Loucy (cell line): Measurements from ENCODE around the gene CTPS2.

Experiments used
- H2AFZ ChIP-seq: fragments of 200-600 bp; sonication (generic); 2 replicates; pipeline ENCODE4 v1.6.0; 2016; ENCODE audit warnings: antibody characterized with exemption, mild to moderate bottlenecking, low read length, moderate library complexity
- H3F3A ChIP-seq: fragments of 200-600 bp; 2 replicates; pipeline ENCODE4 v1.6.0; 2016; ENCODE audit warnings: antibody characterized with exemption, low read depth, mild to moderate bottlenecking
- H3K27me3 ChIP-seq: fragments of 200-600 bp; sonication (generic); 2 replicates; pipeline ENCODE4 v1.6.1; 2014; ENCODE audit warnings: low read length, mild to moderate bottlenecking; ENCODE audit not compliant: insufficient read depth, poor library complexity, severe bottlenecking
- H3K36me3 ChIP-seq: fragments of 200-600 bp; sonication (generic); 2 replicates; pipeline ENCODE4 v1.6.1; 2016; ENCODE audit warnings: low read length; ENCODE audit not compliant: insufficient read depth
- H3K4me1 ChIP-seq: fragments of 200-600 bp; sonication (generic); 2 replicates; pipeline ENCODE4 v1.5.1; 2014; ENCODE audit warnings: low read length, mild to moderate bottlenecking; ENCODE audit not compliant: insufficient read depth, poor library complexity, severe bottlenecking
- H3K4me2 ChIP-seq: fragments of 200-600 bp; sonication (generic); 2 replicates; pipeline ENCODE4 v1.6.0; 2014; ENCODE audit warnings: antibody characterized with exemption, low read length, low read depth, mild to moderate bottlenecking; ENCODE audit not compliant: poor library complexity, severe bottlenecking
- H3K4me3 ChIP-seq: fragments of 200-600 bp; sonication (generic); 2 replicates; pipeline ENCODE4 v1.5.1; 2014; ENCODE audit warnings: low read length, mild to moderate bottlenecking, mixed read lengths; ENCODE audit not compliant: poor library complexity, severe bottlenecking
- H3K79me2 ChIP-seq: fragments of 200-600 bp; sonication (generic); 2 replicates; pipeline ENCODE4 v1.6.1; 2014; ENCODE audit warnings: low read length; ENCODE audit not compliant: insufficient read depth
- H3K9ac ChIP-seq: fragments of 200-600 bp; sonication (generic); 2 replicates; pipeline ENCODE4 v1.6.0; 2014; ENCODE audit warnings: mild to moderate bottlenecking, low read depth, low read length, moderate library complexity; ENCODE audit not compliant: poor library complexity, severe bottlenecking
- H3K9me2 ChIP-seq: fragments of 200-600 bp; sonication (generic); replicated peaks from 2 replicates; pipeline ENCODE4 v1.6.1; 2016; ENCODE audit warnings: low read depth, low read length, mixed read lengths
- H3K9me3 ChIP-seq: fragments of 200-600 bp; sonication (generic); 2 replicates; pipeline ENCODE4 v1.6.1; 2014; ENCODE audit warnings: mild to moderate bottlenecking, antibody characterized with exemption, low read length, low read depth; ENCODE audit not compliant: insufficient read depth
- H4K20me1 ChIP-seq: fragments of 200-600 bp; sonication (generic); 2 replicates; pipeline ENCODE4 v1.6.0; 2014; ENCODE audit warnings: antibody characterized with exemption, low read length, mild to moderate bottlenecking; ENCODE audit not compliant: insufficient read depth, poor library complexity, severe bottlenecking
- EZH2phosphoT487 ChIP-seq: fragments of 200-600 bp; IDR thresholded peaks from 2 replicates; pipeline ENCODE4 v1.6.1; 2018; ENCODE audit warnings: antibody characterized with exemption, mild to moderate bottlenecking, moderate library complexity, borderline replicate concordance
- TF ChIP-seq, protein P1 (sequence below): fragments of 200-600 bp; sonication (generic); conservative IDR thresholded peaks from 2 replicates; pipeline ENCODE4 v1.5.1; 2014; ENCODE audit warnings: mild to moderate bottlenecking, antibody characterized with exemption, low read length

CTPS2 gene

GRCh38 chrX:16560173-16560572, 152.3 kb downstream of the CTPS2 start:
- Histone ChIP-seq H3K9me2 (no peaks in the 10 kb centered on the region), H2AFZ (no peak overlapping the region), H3K79me2 (no peaks in the 10 kb centered on the region), H3K4me1 (no peaks in the 10 kb centered on the region), H3K4me3 (no peak overlapping the region), H4K20me1 (no peaks in the 10 kb centered on the region), H3F3A (no peaks in the 10 kb centered on the region), H3K9ac (no peak overlapping the region), H3K9me3 (no peaks in the 10 kb centered on the region), H3K36me3 (no peaks in the 10 kb centered on the region), H3K4me2 (no peak overlapping the region), H3K27me3 (no peaks in the 10 kb centered on the region)
- TF ChIP-seq EZH2phosphoT487: no peak
- TF ChIP-seq, protein P1, sequence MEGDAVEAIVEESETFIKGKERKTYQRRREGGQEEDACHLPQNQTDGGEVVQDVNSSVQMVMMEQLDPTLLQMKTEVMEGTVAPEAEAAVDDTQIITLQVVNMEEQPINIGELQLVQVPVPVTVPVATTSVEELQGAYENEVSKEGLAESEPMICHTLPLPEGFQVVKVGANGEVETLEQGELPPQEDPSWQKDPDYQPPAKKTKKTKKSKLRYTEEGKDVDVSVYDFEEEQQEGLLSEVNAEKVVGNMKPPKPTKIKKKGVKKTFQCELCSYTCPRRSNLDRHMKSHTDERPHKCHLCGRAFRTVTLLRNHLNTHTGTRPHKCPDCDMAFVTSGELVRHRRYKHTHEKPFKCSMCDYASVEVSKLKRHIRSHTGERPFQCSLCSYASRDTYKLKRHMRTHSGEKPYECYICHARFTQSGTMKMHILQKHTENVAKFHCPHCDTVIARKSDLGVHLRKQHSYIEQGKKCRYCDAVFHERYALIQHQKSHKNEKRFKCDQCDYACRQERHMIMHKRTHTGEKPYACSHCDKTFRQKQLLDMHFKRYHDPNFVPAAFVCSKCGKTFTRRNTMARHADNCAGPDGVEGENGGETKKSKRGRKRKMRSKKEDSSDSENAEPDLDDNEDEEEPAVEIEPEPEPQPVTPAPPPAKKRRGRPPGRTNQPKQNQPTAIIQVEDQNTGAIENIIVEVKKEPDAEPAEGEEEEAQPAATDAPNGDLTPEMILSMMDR: no peak

DNA sequence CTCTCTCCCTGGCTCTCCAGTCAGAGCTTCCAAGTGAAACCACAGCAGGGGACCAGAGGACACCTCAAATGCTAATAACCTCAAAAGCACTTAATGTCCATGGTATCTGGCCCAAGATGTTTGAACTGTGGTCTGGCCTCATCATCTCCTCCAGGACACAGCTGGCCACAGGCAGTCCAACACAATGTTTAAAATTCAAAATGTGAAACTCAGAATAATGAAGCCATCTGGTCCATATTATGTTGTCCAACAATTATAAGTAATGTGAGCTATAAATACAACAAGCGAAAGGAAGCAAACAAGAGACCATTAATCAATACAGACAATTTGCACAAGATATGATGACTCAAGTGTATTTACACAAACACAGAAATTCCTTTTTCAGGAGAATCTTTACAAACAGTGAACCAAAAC, 153.3 kb downstream of the CTPS2 start:
- no peaks in the 10 kb centered on the region for H3K4me1 ChIP-seq
- no peak overlapping the region for H3K9ac ChIP-seq
- H3K36me3 ChIP-seq: no peaks in the 10 kb centered on the region
- no peaks in the 10 kb centered on the region for H3F3A ChIP-seq
- H3K9me2 ChIP-seq: no peaks in the 10 kb centered on the region
- H2AFZ ChIP-seq: no peak overlapping the region
- TF ChIP-seq EZH2phosphoT487: no peak
- TF ChIP-seq, protein P1: no peak
- H4K20me1 ChIP-seq: no peaks in the 10 kb centered on the region
- H3K9me3 ChIP-seq: no peaks in the 10 kb centered on the region
- no peak overlapping the region for H3K4me3 ChIP-seq
- H3K27me3 ChIP-seq: no peaks in the 10 kb centered on the region
- no peak overlapping the region for H3K4me2 ChIP-seq
- H3K79me2 ChIP-seq: no peaks in the 10 kb centered on the region

- H3F3A ChIP-seq: no peaks in the 10 kb centered on the region
- no peak for TF ChIP-seq EZH2phosphoT487
- TF ChIP-seq, protein P1: no peak
- H4K20me1 ChIP-seq: no peaks in the 10 kb centered on the region
- H3K36me3 ChIP-seq: no peaks in the 10 kb centered on the region
- H3K9me3 ChIP-seq: no peaks in the 10 kb centered on the region
- H3K79me2 ChIP-seq: no peaks in the 10 kb centered on the region
- H3K27me3 ChIP-seq: no peaks in the 10 kb centered on the region
- no peak overlapping the region for H2AFZ ChIP-seq
- no peaks in the 10 kb centered on the region for H3K4me1 ChIP-seq
- no peak overlapping the region for H3K4me3 ChIP-seq
- H3K4me2 ChIP-seq: no peak overlapping the region
- no peak overlapping the region for H3K9ac ChIP-seq
- no peaks in the 10 kb centered on the region for H3K9me2 ChIP-seq
These were observed 154.0 kb downstream of the CTPS2 start for GRCh38 chrX:16558489-16558888.
